ENCODE results near the gene TKTL2.

TKTL2 gene

DNA sequence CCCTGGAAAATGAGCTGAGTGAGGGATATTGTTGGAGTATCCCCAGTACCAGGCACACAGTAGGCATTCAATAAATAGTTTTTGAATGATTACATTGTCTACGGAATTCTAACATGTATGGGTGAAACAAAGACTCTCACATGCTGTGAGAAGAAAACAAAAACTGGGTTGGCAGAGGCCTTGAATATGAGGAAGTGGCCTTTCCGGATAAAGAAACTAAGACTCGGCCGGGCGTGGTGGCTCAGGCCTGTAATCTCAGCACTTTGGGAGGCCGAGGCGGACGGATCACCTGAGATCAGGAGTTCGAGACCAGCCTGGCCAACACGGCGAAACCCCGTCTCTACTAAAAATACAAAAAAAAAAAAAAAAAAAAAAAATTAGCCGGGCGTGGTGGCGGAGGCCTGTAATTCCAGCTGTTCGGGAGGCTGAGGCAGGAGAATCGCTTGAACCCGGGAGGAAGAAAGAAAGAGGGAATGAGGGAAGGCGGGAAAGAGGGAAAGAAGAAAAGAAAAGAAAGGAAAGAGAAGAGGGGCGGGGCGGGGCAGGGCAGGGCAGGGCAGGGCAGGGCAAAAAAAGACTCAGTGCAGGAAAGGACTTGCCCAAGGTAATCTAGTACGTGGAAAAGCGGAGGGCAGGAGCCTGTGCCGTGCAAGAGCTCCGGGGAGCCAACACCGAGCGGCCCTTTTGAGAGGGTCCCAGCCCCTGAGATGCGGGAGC lies 20.2 kb upstream of the TKTL2 start:
- TF ChIP-seq, protein P1, sequence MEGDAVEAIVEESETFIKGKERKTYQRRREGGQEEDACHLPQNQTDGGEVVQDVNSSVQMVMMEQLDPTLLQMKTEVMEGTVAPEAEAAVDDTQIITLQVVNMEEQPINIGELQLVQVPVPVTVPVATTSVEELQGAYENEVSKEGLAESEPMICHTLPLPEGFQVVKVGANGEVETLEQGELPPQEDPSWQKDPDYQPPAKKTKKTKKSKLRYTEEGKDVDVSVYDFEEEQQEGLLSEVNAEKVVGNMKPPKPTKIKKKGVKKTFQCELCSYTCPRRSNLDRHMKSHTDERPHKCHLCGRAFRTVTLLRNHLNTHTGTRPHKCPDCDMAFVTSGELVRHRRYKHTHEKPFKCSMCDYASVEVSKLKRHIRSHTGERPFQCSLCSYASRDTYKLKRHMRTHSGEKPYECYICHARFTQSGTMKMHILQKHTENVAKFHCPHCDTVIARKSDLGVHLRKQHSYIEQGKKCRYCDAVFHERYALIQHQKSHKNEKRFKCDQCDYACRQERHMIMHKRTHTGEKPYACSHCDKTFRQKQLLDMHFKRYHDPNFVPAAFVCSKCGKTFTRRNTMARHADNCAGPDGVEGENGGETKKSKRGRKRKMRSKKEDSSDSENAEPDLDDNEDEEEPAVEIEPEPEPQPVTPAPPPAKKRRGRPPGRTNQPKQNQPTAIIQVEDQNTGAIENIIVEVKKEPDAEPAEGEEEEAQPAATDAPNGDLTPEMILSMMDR (IDR thresholded peaks at IDR 0.05; ENCODE audit: low read depth, low read length): no peak
- DNase-seq (ENCODE audit: extremely low read depth, low read depth): no peak

DNA sequence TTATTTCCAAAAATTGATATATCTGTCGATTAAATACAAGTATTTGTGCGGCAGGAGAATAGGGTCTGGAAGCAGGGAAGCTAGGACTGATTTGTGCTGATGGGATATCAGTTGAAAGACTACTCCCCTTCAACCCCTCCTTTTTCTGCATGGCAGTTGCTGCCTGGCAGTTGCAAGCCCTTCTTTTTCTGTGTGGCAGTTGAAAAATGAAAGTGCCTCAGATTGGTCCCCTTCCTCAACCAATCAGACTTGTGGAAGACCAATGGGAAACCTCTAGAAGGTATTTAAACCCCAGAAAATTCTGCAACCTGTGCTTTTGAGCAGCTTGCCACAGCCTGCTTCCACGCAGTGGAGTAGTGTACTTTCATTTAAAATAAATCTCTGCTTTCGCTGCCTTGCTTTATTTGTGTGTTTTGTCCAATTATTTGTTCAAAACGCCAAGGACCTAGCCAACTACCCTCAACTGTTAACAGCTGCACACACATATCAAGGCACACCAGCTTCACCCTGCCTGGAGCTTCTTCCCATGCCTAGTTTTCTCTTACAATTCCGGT lies 19.5 kb upstream of the TKTL2 start:
- TF ChIP-seq, protein P1 (IDR thresholded peaks at IDR 0.05; ENCODE audit: low read depth, low read length): no peak
- no peak for DNase-seq (ENCODE audit: extremely low read depth, low read depth)

DNA sequence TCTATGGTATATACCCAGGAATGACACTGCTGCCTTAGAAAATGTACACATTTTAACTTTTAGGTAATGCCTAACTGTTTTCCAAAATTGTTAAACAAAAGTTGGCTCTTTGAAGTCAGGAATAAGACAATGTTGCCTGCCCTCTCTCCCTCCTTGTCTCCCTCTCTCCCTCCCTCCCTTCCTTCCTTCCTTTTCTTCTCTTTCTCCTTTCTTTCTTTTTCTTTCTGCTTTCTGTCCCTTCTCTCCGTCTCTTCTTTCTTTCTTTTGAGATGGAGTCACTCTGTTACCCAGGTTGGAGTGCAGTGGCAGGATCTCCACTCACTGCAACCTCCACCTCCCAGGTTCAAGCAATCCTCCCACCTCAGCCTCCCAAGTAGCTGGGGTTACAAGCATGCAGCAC lies 16.4 kb upstream of the TKTL2 start:
- no peak for DNase-seq (ENCODE audit: extremely low read depth, low read depth)
- TF ChIP-seq, protein P1 (IDR thresholded peaks at IDR 0.05; ENCODE audit: low read depth, low read length): no peak

DNA sequence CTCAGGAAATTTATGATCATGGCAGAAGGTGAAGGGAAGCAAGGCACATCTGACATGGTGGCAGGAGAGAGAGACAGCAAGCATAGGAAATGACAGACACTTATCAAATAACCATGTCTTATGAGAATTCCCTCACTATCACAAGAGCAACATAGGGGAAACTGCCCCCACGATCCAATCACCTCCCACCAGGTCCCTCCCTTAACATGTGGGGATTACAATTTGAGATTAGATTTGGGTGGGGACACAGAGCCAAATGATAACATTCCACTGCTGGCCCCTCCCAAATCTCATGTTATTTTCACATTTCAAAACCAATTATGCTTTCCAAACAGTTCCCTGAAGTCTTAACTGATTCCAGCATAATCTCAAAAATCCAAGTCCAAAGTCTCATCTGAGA lies 12.8 kb upstream of the TKTL2 start:
- TF ChIP-seq, protein P1 (IDR thresholded peaks at IDR 0.05; ENCODE audit: low read depth, low read length): no peak
- DNase-seq (ENCODE audit: extremely low read depth, low read depth): no peak

DNA sequence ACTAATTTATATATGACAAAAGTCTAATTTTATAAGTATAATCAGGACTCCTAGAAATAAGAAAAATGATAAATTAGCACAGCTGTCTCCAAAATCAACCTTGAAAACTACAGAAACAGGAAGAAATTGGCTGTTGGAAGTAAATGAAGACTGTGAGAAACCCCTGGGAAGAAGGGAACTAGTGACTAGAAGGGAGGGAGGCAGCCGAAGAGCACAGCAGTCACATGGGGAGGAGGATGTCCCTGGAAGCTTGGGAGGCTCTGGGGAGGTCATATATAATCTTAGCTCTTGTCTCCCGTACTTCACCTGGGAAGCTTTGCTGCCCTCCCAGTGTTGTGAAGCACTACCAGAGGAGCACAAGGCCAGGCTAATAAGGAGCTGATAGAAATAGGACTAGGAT lies 12.0 kb upstream of the TKTL2 start:
- TF ChIP-seq, protein P1 (IDR thresholded peaks at IDR 0.05; ENCODE audit: low read depth, low read length): no peak

DNA sequence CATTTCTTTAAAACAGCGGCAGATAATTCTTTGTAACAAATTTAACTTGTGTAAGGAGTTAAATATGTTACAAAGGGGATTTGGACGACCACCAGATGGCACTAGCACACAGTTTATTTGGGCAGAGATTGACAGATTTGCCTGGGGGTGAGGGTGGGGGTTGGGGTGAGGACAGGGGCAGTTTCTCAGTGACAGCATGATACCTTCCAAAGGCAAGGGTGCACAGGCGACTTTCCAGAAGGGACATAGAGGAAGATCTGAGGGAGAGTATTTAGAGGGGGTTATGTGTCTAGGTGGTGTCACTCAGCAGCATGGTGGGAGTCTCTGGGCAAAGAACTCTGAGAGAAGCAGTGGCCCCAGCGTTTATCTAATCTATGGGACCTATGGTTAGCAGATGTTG lies 11.4 kb upstream of the TKTL2 start:
- TF ChIP-seq, protein P1 (IDR thresholded peaks at IDR 0.05; ENCODE audit: low read depth, low read length): peak; percentile 55
- peak; percentile 3 for DNase-seq (ENCODE audit: extremely low read depth, low read depth)

More for the DNA sequence above, 12.0 kb upstream of the TKTL2 start:
- no peak for DNase-seq (ENCODE audit: extremely low read depth, low read depth)

DNA sequence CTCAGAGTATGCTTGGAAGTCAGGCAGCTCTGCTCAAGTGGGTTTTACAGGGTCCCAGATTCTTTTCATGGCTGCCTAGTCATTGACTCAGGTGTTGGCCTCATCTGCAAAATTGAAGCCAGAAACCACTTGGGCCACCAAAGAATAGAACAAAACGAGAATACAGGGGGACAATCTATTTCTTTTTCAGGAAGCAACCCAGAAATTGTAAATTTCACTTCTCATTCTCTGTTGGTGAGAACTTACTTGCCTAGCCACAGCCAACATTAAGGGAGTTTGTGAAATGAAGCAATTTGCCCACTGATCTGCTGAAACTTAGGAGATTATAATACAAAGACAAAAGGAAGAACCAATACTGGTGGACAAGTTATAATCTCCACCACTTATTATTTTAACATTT lies 8.6 kb upstream of the TKTL2 start:
- DNase-seq (ENCODE audit: extremely low read depth, low read depth): no peak
- TF ChIP-seq, protein P1 (IDR thresholded peaks at IDR 0.05; ENCODE audit: low read depth, low read length): no peak
